HEK293T (cell line): ENCODE data around the gene NPRL2.

Source experiments
- CTCF ChIA-PET: fragments of 350-600 bp; formaldehyde crosslinking; extraction: SDS; loops from one replicate; lab custom pipeline; 2021; ENCODE audit warnings: antibody characterized with exemption, inconsistent platforms; lab: Yijun Ruan, JAX
- POLR2A ChIA-PET: fragments of 350-600 bp; formaldehyde crosslinking; extraction: SDS; loops from one replicate; lab custom pipeline; 2020; ENCODE audit warnings: antibody characterized with exemption, inconsistent platforms; lab: Yijun Ruan, JAX
- DNase-seq: peaks from one replicate; pipeline ENCODE4 v3.0.0; 2012; ENCODE audit warnings: mixed read lengths; ENCODE audit errors: extremely low spot score
- ARNT ChIP-seq: fragments of 450-650 bp; IDR thresholded peaks from 2 replicates; pipeline ENCODE4 v1.6.1; 2017; ENCODE audit warnings: mild to moderate bottlenecking
- BHLHE40 ChIP-seq: fragments of 450-650 bp; IDR thresholded peaks from 2 replicates; pipeline ENCODE4 v1.6.1; 2016; ENCODE audit warnings: mild to moderate bottlenecking, moderate library complexity, borderline replicate concordance
- CTBP1 ChIP-seq: fragments of 450-650 bp; IDR thresholded peaks from 2 replicates; pipeline ENCODE4 v1.6.1; 2016; ENCODE audit warnings: borderline replicate concordance
- ELF4 ChIP-seq: fragments of 450-650 bp; IDR thresholded peaks from 2 replicates; pipeline ENCODE4 v1.6.1; 2017; ENCODE audit warnings: antibody characterized with exemption
- FOXA1 ChIP-seq: fragments of 450-650 bp; IDR thresholded peaks from 2 replicates; pipeline ENCODE4 v1.6.1; 2016; ENCODE audit warnings: mild to moderate bottlenecking
- FOXK2 ChIP-seq: fragments of 450-650 bp; IDR thresholded peaks from 2 replicates; pipeline ENCODE4 v1.6.1; 2016; ENCODE audit warnings: mild to moderate bottlenecking
- FOXM1 ChIP-seq: fragments of 450-650 bp; IDR thresholded peaks from 2 replicates; pipeline ENCODE4 v1.6.1; 2017; ENCODE audit warnings: mild to moderate bottlenecking, borderline replicate concordance
- HDGF ChIP-seq: fragments of 450-650 bp; IDR thresholded peaks from 2 replicates; pipeline ENCODE4 v1.6.1; 2017; ENCODE audit warnings: antibody characterized with exemption, borderline replicate concordance
- L3MBTL2 ChIP-seq: fragments of 450-650 bp; conservative IDR thresholded peaks from 2 replicates; pipeline ENCODE4 v1.6.1; 2016; ENCODE audit warnings: mild to moderate bottlenecking
- LEF1 ChIP-seq: fragments of 450-650 bp; IDR thresholded peaks from 2 replicates; pipeline ENCODE4 v1.6.1; 2017; ENCODE audit warnings: mild to moderate bottlenecking, borderline replicate concordance
- NFRKB ChIP-seq: fragments of 450-650 bp; IDR thresholded peaks from 2 replicates; pipeline ENCODE4 v1.6.1; 2016; ENCODE audit warnings: mild to moderate bottlenecking, moderate library complexity
- PKNOX1 ChIP-seq: fragments of 450-650 bp; IDR thresholded peaks from 2 replicates; pipeline ENCODE4 v1.6.1; 2016
- SP1 ChIP-seq: fragments of 450-650 bp; IDR thresholded peaks from 2 replicates; pipeline ENCODE4 v1.6.1; 2017
- SUZ12 ChIP-seq: fragments of 450-650 bp; IDR thresholded peaks from 2 replicates; pipeline ENCODE4 v1.6.1; 2016; ENCODE audit warnings: mild to moderate bottlenecking
- TARDBP ChIP-seq: fragments of 450-650 bp; IDR thresholded peaks from 2 replicates; pipeline ENCODE4 v1.6.1; 2016
- ZNF384 ChIP-seq: fragments of 450-650 bp; IDR thresholded peaks from 2 replicates; pipeline ENCODE4 v1.6.1; 2016

NPRL2 gene

GRCh38 chr3:50385754-50386153 lies 35.2 kb upstream of the NPRL2 start:
- POLR2A ChIA-PET = interaction anchor here (1.2 kb wide), 1 partner anchor 48 kb away, joined by 5 read pairs; no protein-coding TSS in a partner anchor
- CTCF ChIA-PET = no interaction called here
- DNase-seq = no peak
- TF ChIP-seq FOXM1 (no peak), FOXA1 (no peak), BHLHE40 (no peak), ZNF384 (no peak), FOXK2 (no peak), ARNT (no peak), CTBP1 (no peak), L3MBTL2 (no peak), PKNOX1 (no peak), NFRKB (no peak), HDGF (no peak), SUZ12 (no peak), LEF1 (no peak)

GRCh38 chr3:50383750-50384149 lies 33.2 kb upstream of the NPRL2 start:
- DNase-seq = no peak
- CTCF ChIA-PET = no interaction called here
- POLR2A ChIA-PET = no interaction called here
- TF ChIP-seq TARDBP (no peak), L3MBTL2 (no peak), SP1 (no peak), ZNF384 (no peak), HDGF (no peak), ELF4 (no peak), FOXM1 (no peak), LEF1 (no peak), SUZ12 (no peak), NFRKB (no peak), CTBP1 (no peak), BHLHE40 (no peak), ARNT (no peak), PKNOX1 (no peak), FOXK2 (no peak), FOXA1 (no peak)

GRCh38 chr3:50382722-50383121 lies 32.1 kb upstream of the NPRL2 start:
- no peak for TF ChIP-seq FOXA1
- TF ChIP-seq BHLHE40 = no peak
- TF ChIP-seq ZNF384 = no peak
- no peak for TF ChIP-seq L3MBTL2
- no peak for TF ChIP-seq SP1
- no peak for TF ChIP-seq CTBP1
- CTCF ChIA-PET = no interaction called here
- DNase-seq = no peak
- POLR2A ChIA-PET = no interaction called here

GRCh38 chr3:50381383-50381782 lies 30.8 kb upstream of the NPRL2 start:
- CTCF ChIA-PET = no interaction called here
- TF ChIP-seq BHLHE40 (no peak), FOXM1 (no peak), NFRKB (no peak), ELF4 (no peak), HDGF (no peak), LEF1 (no peak), ARNT (no peak), CTBP1 (no peak), FOXA1 (no peak), SP1 (no peak), SUZ12 (no peak), PKNOX1 (no peak), ZNF384 (no peak), L3MBTL2 (no peak), TARDBP (no peak), FOXK2 (no peak)
- POLR2A ChIA-PET = interaction anchor here (1.1 to 1.7 kb wide), 2 partner anchors 44 to 188 kb away, joined by 5 to 7 read pairs; partner anchors contain the start of gene HEMK1
- DNase-seq = no peak

- no peak for TF ChIP-seq NFRKB
- TF ChIP-seq SP1 = no peak
- TF ChIP-seq ELF4 = no peak
- no peak for TF ChIP-seq SUZ12
- no peak for TF ChIP-seq PKNOX1
- no peak for TF ChIP-seq FOXK2
- TF ChIP-seq HDGF = no peak
- no peak for TF ChIP-seq LEF1
- TF ChIP-seq ARNT = no peak
- no peak for TF ChIP-seq L3MBTL2
- no peak for TF ChIP-seq TARDBP
- no peak for TF ChIP-seq BHLHE40
- no peak for TF ChIP-seq ZNF384
- no peak for TF ChIP-seq CTBP1
- TF ChIP-seq FOXA1 = no peak
- TF ChIP-seq FOXM1 = no peak
- ChIA-PET POLR2A (interaction anchor here (1.1 to 1.7 kb wide), 2 partner anchors 43 to 189 kb away, joined by 5 to 7 read pairs; partner anchors contain the start of gene HEMK1), CTCF (no interaction called here)
- no peak for DNase-seq
Observed at GRCh38 chr3:50380405-50381085, 30.0 kb upstream of the NPRL2 start.
